ENCODE results near the gene NAGPA.
A peak's percentile ranks its signal among the peaks of the same experiment; 100 is the strongest.
"Not testable (repeated sequence)": the region's sequence is repeated elsewhere in the genome, so short reads cannot be mapped to it uniquely, and the experiment has no call there.

The NAGPA gene, protein sequence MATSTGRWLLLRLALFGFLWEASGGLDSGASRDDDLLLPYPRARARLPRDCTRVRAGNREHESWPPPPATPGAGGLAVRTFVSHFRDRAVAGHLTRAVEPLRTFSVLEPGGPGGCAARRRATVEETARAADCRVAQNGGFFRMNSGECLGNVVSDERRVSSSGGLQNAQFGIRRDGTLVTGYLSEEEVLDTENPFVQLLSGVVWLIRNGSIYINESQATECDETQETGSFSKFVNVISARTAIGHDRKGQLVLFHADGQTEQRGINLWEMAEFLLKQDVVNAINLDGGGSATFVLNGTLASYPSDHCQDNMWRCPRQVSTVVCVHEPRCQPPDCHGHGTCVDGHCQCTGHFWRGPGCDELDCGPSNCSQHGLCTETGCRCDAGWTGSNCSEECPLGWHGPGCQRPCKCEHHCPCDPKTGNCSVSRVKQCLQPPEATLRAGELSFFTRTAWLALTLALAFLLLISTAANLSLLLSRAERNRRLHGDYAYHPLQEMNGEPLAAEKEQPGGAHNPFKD

DNA sequence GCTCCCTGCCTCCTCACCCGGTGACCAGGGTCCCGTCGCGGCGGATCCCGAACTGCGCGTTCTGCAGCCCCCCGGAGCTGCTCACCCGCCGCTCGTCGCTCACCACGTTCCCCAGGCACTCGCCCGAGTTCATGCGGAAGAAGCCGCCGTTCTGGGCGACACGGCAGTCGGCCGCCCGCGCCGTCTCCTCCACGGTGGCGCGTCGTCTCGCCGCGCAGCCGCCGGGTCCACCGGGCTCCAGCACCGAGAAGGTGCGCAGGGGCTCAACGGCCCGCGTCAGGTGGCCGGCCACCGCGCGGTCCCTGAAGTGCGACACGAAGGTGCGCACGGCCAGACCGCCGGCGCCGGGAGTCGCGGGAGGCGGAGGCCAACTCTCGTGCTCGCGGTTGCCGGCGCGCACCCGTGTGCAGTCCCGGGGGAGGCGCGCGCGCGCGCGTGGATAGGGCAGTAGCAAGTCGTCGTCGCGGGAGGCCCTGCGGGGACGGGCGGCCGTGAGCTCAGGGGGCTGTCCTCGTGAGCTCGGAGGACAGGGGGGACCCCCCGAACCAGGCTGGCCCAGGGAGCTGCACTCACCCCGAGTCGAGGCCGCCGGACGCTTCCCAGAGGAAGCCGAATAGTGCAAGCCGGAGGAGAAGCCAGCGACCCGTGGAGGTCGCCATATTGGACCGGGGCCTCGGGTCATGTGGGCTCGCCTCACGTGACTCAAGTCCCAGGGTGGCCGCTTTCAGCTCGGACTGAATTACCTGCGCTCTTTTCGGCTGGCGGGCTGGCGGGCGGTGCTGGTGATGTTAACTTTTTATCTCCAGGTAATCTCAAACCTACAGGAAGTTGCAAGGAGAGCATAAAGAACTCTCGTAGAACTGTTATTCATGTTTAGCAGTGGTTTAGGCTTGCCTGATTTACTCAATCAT, at the start of gene NAGPA:
Gene NAGPA (minus strand): TSS at position 680 of the 911 bp plus-strand sequence. CDS start 21 bp downstream, at position 659.
- peak; percentile 84 for DNase-seq

DNA sequence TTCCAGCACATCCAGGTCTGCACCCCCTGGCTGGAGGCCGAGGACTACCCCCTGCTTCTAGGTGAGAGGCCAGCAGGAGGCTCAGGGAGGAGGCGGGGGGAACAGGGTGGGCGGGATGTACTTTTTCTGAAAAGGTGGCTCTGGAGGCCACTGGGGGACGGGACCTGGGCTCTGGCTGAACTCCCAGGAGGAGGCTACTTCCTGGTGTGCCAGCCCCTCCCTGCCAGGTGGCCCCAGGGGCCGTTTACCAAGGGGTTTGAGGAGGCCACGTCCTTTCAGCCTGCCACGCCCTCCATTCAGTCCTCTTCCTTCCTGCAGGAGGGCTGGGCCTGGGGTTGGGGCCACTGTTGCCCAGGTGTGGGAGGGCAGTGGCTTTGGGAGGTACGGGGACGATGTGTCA, 47.3 kb upstream of the NAGPA start:
- DNase-seq, result not testable (repeated sequence)

DNA sequence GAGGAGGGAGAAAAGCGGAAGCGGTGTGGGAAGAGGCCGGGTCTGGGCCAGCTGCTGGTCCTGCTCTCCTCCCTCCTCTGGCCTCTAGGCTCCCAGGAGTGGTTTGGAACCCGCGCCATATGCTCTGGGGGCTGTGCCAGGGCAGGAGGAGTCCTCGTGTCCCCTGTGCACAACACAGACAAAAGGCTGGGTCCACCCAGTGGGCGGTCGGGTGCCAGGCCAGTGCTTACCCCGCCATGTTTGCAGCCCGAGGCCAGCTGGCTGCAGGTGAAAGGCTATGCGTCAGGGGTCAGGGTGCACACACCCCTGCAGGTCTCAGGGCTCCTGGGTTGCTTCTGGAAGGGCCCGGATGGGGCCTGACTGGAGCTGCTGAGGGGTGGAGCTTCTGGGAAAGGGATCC, 46.7 kb upstream of the NAGPA start:
- DNase-seq, result not testable (repeated sequence)

DNA sequence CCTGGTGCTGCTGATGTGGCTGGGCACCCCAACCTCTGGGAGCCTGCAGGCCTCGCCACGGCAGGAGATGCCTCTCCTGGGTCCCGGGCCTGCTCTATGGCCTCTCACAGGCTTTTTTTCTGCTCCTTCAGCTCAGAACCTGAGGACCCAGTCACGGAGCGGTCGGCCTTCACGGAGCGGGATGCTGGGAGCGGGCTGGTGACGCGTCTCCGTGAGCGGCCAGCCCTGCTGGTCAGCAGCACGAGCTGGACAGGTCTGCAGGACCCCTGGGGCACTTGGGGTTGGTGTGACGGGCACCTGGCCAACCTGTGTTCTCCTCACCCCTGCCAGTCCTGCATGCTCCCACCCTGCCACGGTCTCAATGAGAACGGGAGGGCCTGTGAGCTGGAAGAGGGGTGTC, 44.9 kb upstream of the NAGPA start:
- no peak for DNase-seq

DNA sequence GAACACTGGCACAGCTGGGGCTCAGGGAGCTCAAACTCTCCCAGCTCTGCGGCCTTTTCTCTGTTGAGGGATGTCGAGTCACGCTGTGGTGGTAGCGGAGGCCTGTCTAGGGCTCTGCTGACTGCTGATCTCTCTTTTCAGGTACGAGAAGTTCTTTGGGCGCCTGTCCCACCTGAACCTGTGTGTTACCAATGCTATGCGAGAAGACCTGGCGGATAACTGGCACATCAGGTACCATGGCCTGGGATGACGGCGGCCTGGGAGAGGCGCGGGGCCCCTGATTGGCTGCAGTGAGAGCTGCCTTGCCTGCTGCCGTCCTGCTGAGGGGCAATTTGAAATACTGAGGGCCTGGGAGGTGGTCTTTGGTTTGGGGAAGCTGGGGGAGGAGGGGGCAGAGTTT, 43.6 kb upstream of the NAGPA start:
- DNase-seq, result no peak

DNA sequence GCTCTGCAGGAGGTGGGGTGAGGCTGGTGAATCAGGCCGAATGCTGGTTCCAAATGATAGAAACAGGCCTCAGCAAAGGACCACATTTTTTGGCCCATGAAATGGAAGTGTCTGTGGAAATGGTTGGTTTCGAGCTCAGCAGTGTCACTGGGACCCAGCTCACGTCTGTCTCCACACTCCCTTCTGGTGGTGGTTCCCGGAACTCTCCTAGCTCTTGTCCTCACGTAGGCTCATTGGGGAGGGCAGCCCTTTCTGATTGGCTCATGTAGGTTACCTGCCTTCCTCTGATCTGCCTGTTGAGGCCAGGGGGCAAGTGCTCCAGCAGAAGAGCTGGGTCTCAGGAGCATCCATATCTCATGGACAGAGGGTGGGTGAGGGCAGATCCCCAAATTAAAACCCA, 41.9 kb upstream of the NAGPA start:
- DNase-seq, result no peak

DNA sequence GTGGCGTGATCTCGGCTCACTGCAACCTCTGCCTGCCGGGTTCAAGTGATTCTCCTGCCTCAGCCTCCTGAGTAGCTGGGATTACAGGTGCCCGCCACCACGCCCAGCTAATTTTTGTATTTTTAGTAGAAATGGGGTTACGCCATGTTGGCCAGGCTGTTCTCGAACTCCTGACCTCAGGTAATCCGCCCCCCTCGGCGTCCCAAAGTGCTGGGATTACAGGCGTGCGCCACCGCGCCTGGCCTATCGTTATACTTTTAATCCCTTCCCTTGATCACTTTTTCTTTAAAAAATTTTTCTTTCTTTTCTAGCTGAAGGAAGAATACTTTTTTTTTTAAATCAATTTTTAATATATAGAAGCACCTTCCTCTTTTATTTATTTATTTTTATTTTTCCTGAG, 40.0 kb upstream of the NAGPA start:
- not testable (repeated sequence) for DNase-seq

DNA sequence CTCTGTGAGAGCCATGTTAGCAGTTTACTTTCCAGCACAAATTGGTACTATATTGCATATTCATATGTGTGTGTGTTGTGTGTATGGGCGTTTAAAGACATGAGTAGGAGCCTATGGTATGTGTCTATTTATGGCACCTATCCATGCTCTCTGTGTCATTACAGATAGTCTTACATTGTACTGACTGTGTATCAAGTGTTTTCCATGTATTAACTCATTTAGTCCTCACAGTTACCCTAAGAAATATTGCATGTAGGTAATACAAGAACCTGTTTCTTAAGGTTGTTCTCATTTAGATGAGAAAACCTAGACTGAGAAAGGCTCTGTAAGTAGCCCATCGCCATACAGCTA, 39.5 kb upstream of the NAGPA start:
- no peak for DNase-seq

DNA sequence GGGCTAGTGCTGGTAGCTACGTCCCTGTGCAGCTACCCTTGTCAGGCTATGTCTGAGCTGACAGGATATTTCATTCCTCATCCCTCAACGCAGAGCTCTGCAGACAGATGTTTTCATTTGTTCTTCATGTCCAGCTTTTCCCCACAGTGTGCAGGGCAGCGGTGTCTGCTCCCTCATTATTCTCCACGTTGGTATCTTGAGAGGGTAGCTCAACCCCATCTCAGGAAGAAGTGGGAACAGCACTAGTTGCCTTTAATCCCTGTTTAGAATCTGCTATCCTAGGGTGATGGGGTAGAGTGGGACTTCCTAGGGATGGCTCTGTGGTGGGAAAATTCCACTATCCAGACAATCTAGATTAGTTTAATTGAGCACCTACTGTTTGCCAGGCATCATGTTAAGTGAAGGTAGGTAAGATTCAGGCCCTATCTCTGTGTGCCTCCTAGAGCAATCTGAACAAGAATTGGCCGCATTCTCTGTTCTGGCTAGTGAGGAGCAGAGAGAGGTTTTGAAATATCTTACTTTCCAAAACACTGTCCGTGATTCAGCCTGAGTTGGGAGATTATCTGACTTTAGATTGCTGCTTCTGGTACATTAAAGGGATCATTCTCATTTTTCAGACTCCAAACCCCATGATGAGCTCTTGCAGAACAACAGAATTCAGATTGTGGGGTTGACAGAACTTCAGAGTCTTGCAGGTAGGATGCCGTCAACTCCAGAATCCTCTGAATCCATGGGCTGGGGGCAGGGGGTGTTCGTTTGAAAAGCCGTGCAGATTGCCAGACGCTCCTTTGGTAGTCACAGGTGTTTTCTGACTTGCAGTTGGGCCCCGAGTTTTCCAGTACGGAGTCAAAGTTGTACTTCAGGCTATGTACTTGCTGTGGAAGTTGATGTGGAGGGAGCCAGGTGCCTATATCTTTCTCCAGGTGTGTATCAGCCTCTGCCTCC, 38.9 kb upstream of the NAGPA start:
- no peak for DNase-seq

DNA sequence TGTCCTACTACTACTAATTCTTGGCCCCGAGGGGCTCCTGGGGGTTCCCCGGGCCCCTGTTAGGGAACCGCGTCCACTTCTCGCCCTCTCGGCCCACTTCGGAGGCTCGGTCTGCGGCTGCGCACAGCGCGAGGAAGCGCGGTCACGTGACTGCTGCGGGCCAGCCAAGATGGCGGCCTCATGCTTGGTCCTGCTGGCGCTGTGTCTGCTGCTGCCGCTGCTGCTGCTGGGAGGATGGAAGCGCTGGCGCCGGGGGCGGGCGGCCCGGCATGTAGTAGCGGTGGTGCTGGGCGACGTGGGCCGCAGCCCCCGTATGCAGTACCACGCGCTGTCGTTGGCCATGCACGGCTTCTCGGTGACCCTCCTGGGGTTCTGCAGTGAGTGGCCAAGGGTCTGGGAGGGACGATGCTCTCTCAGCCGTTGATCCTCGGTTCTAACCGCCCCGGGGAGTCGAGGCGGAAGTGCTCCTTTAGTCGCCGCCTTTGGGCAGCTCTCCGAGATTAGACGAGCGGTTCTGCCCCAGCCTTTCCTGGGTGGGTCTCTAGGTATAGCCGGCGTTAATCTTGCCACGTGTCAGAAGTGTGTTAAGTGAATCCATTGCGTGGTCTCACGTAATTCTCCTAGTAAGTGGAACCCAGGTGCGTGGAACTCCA, 38.1 kb upstream of the NAGPA start, which contains the start of gene ALG1:
Gene ALG1 (plus strand): TSS at position 163 of the 653 bp plus-strand sequence. CDS start 7 bp downstream, at position 170.
- DNase-seq, result peak; percentile 88

DNA sequence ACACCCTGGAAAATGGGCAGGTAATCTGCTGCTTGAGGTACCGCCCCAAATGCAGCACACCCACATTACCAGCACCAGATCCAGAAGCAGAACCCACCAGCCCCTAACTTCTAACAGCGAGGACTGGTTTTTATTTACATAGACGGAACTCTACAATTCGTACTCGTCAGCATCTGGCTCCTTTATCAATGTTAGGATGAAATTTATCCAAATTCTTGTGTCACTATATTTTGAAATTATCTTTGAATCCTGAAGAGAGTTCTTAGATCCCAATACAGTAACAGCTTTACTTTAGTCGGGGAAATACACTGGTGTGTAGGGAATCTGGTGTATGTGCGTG, 37.6 kb upstream of the NAGPA start:
- DNase-seq, result no peak

DNA sequence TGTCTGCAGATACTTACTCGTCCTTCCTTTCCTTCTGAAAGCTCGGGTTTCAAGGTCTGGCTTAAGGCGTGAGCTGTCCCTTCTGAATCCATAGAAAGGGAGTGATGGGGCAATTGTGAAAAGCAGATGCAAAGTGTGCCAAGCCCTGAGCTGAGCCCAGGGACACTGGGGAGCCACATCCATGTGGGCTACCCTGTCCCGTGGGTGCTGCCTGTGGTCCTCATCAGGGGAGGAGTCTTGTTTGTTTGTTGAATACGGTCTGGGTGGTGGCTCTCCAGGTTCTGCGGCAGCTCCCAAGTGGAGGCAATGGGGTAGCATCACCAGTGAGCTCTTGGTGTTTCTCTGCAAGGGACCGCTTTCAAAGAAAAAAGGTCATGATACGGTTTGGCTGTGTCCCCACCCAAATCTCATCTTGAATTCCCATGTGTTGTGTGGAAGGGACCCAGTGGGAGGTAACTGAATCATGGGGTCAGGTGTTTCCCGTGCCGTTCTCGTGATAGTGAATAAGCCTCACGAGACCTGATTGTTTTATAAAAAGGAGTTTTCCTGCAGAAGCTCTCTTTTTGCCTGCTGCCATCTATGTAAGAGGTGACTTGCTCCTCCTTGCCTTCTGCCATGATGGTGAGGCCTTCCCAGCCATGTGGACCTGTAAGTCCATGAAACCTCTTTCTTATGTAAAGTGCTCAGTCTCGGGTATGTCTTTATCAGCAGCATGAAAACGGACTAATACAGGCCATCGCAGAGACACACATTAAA, 36.9 kb upstream of the NAGPA start:
- DNase-seq, result no peak

DNA sequence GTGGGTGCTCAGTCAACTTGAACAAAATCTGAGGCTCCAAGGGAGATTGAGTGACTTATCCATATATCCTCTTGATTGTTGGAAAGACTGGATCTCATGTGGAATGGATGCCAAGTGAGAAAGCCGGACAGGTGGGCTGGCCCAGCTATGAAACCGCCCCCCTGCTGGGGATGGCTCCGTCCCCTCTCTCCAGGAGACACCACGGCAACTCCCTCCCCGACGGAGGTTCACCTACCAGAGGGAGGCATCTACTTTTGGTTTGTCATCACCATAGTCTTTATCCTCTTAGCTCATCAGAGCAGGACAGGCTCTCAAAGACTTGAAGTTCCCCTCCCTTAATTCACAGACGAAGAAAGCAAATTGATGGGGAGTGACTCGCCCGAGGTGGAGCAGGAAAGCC, 36.1 kb upstream of the NAGPA start:
- no peak for DNase-seq

DNA sequence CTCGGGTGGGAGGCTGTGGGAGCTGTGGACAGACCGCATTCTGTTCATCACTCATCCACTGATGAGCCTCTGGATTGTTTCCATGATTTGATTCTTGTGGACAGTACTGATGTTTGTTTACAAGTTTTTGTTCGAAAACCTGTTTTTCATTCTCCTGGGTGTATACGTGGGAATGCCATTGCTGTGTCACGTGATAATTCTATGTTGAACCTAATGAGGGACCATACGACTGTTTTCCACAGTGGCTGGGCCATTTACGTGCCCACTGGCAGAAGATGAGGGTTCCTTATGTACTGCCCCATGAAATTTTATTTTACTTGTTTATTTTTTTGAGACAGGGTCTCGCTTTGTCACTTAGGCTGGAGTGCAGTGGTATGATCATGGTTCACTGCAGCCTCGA, 35.3 kb upstream of the NAGPA start:
- DNase-seq, result no peak

DNA sequence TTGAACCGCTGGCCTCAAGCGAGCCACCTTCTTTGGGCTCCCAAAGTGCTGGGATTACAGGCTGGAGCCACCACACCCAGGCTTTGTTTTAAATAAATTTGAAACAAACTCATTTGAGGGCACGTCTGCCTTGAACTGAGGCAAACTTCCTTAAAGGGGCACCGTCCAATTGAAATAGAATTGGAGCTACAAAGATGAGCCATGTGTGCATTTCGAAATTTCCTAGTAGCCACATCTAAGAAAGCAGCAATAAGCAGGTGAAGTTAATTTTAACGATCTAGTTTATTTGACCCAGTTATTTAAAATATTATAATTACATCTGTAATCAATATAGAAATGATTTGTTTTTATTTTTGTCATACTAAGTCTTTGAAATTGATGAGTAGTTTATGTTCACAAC, 32.8 kb upstream of the NAGPA start:
- DNase-seq, result no peak

DNA sequence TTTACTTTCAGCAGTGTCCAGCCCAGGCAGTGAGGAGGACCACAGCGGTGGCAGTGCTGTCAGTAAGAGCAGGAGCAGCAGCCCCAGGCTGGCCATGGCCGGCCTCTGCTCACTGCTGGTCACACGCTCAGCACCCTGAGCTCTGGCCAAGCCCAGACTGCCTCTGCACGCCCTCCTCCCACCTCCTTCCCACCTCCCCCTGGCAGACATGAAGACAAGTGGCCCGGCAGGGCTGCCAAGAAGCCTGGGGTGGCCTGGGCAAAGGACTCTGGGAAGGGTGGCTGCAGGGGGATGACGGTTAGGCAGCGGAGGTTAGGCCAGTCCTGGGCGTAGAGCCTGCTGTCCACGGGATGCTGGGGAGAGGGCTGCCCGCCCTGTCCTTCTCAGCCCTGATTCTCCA, 32.1 kb upstream of the NAGPA start, which contains the start of gene C16orf89:
Gene C16orf89 (minus strand): TSS at position 144 of the 400 bp plus-strand sequence. CDS start 48 bp downstream, at position 96.
- no peak for DNase-seq

DNA sequence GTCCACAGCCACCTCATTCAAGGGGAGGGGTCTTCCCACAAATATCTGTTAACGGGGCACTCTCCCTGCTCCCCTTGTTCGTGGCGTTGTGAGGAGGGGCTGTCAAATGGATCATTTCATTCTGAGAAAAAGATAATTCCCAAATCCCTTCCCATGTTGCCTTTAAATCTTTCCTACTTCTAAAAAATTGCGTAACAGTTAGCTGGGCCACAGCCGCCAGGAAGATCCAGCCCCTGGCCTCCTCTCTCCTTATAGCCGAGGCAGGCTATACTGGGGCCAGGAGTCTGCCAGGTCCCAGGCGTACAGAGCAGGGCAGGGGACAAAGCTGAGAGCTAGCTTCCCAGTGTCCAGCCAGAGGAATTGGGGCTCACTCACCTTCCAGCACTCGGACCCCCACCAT, 31.6 kb upstream of the NAGPA start:
- DNase-seq, result no peak

DNA sequence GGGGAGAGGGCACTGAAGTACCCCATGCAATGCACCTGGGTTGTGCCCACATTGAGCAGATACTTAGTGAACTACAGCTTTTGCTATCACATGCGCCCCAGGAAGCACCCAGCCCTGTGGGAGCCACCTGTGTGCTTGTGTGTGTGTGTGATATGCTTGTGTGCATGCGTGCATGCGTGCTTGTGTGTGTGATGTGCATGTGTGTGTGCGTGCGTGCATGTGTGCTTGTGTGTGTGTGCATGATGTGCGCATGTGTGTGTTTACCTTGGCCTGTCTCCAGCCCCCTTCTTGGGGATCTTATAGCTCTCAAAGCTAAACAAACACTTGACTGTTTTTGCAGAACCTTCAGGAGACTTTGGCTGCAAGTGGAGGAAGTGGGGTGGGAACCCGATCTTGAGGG, 31.2 kb upstream of the NAGPA start:
- no peak for DNase-seq

DNA sequence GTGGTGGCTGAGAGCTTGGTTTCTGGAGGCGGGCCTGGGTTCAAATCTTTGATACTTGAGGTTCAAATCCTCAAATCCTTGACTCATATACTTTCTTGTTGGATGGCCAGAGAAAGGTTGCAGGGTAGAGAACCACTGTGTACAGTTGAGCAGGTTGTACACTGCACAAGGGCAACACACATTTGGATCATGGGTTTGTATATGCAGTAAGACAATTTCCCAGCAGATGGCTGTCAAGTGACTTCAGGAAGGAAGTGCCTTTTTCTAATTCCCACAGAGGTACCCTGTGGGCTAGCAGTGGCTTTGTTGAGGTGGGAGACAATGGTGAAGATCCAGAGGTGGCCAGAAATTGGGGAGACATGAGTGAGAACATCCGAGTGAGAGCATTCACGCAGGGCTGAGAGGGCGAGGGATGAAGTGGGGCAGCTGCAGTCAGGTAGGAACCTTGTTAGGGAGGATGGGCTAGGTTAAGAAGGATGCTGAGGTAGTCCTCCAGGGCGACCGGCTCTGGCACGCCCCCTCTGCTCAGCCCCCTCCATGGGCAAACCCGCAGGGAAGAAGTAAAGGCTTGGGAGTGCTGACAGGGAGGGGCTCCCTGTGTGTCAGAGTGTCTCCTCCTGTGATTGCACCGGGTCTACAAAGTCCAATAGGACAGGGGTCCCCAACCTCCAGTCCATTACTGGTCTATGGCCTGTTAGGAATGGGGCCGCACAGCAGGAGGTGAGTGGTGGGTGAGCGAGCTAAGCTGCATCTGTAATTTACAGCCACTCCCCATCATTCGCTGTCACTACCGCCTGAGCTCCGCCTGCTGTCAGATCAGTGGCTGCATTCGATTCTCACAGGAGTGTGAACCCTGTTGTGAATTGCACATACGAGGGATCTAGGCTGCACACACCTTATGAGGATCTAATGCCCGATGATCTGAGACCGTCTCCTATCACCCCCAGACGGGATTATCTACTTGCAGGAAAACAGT, 29.3 kb upstream of the NAGPA start:
- no peak for DNase-seq

DNA sequence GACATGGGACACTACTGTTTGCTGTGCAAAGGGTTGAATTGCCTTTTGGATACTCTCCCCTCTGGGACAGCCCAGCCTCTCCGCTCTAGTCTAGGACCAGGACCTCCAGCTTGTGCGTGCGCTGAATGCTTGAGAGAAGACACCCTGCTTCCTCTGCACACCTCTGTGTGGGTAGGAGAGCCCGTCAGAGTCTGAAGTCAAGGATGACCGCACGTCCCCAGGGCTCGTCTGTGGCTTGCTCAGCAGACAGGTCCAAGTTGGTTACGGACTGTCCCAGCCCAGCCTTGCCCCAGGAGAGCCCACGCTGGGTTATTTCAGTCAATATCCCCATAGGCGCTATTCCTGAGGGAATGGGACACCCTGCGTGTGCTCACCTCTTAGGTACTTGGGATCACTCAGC, 28.3 kb upstream of the NAGPA start:
- no peak for DNase-seq
